Kidney epithelial cell (primary cell): ENCODE data around the gene KCNE4. TPM values are rescaled to one million over a fixed set of nuclear protein-coding genes. Genes with fewer than 3 reads are reported as not detected.

ENCODE experiments used
- DNase-seq: peaks from one replicate; pipeline ENCODE4 v3.0.0-alpha.2; 2010; ENCODE audit warnings: low read depth
- H3K27me3 ChIP-seq: 2 replicates; pipeline ENCODE4 v1.6.0; 2011; ENCODE audit warnings: low read length; ENCODE audit not compliant: control insufficient read depth, insufficient read depth
- H3K36me3 ChIP-seq: 2 replicates; pipeline ENCODE4 v1.5.1; 2011; ENCODE audit warnings: low read length; ENCODE audit not compliant: control insufficient read depth, insufficient read depth
- H3K4me3 ChIP-seq: 2 replicates; pipeline ENCODE4 v1.5.1; 2011; ENCODE audit warnings: low read depth, mild to moderate bottlenecking, control low read depth, low read length
- CTCF ChIP-seq: IDR thresholded peaks from 2 replicates; pipeline ENCODE4 v1.5.1; 2011; ENCODE audit warnings: mild to moderate bottlenecking, moderate library complexity, low read length, control low read depth, inconsistent platforms; ENCODE audit not compliant: insufficient read depth, poor library complexity, severe bottlenecking
- total RNA-seq: library from RNA; depleted of rRNA; stranded (reverse); fragments of >200 nt; gene quantifications from 2 replicates; pipeline ENCODE4 v1.2.3, GENCODE V29; 2015

KCNE4 gene
- total RNA-seq, 1 donor from 2014 or later = 0.25 TPM

- Histone ChIP-seq H3K27me3 (no peaks in the 10 kb centered on the region), H3K36me3 (no peaks in the 10 kb centered on the region), H3K4me3 (no peak overlapping the region)
- no peak for DNase-seq
- TF ChIP-seq CTCF = no peak
Observed at GRCh38 chr2:223010641-223011040, 41.3 kb upstream of the KCNE4 start.

DNA sequence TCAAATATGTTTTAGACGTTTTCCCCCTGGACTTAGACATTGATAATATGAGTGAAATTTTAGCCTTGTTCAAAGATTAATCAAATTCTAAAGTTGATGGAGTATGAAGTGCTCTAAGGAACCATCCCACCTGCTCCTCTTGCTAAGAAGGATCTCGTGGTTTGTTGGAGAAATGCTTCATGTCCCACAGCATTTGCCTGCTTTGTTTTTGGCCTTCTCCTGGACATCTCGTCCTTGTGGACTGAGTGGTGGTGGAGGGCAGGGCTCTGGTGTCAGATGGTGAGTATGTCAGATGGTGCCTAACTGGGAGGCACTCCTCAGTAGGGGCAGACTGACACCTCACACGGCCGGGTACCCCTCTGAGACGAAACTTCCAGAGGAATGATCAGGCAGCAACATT is 39.7 kb upstream of the KCNE4 start:
- no peaks in the 10 kb centered on the region for H3K36me3 ChIP-seq
- no peak for DNase-seq
- H3K4me3 ChIP-seq = no peak overlapping the region
- TF ChIP-seq CTCF = no peak
- no peaks in the 10 kb centered on the region for H3K27me3 ChIP-seq

GRCh38 chr2:223019390-223019930 is 32.5 kb upstream of the KCNE4 start:
- no peak overlapping the region for H3K4me3 ChIP-seq

DNA sequence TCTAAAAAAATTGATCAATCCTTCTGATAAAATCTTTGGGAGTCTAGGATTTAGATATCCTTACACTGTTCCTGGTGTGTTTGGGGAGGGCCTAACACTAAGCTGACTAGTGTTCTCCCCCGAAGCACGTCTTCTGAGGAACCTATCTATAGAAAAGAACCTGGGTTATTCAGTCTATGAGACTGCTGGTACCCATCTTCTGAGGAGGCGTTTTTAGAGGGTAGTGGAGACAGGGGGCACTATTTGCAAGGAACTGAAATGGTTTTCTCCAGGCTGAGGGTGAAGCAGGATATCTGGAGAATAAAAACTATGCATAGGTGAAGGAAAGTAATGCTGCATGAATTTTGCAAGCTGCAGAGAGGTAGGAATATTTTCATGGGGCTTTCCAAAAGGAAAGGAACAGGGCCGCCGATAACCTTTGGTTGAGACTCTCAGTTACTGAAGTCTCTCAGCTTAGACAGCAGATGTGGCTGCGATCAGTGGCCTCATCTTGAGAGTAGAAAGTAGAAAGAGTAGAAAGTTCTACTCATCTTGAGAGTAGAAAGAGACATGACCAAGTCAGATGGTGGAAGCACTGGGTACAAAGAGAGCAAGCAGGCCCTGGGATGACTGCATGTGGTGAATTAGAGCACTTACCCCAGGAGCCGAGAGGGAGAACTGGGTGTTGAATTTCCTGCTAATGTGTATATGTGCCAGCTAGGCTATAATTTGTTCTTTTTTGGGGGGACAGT is 31.8 kb upstream of the KCNE4 start:
- no peak overlapping the region for H3K4me3 ChIP-seq
- H3K27me3 ChIP-seq = no peaks in the 10 kb centered on the region
- no peaks in the 10 kb centered on the region for H3K36me3 ChIP-seq
- DNase-seq = no peak
- no peak for TF ChIP-seq CTCF

More at GRCh38 chr2:223019390-223019930, 32.5 kb upstream of the KCNE4 start:
- no peak for DNase-seq
- H3K27me3 ChIP-seq = no peaks in the 10 kb centered on the region
- TF ChIP-seq CTCF = no peak
- no peaks in the 10 kb centered on the region for H3K36me3 ChIP-seq

DNA sequence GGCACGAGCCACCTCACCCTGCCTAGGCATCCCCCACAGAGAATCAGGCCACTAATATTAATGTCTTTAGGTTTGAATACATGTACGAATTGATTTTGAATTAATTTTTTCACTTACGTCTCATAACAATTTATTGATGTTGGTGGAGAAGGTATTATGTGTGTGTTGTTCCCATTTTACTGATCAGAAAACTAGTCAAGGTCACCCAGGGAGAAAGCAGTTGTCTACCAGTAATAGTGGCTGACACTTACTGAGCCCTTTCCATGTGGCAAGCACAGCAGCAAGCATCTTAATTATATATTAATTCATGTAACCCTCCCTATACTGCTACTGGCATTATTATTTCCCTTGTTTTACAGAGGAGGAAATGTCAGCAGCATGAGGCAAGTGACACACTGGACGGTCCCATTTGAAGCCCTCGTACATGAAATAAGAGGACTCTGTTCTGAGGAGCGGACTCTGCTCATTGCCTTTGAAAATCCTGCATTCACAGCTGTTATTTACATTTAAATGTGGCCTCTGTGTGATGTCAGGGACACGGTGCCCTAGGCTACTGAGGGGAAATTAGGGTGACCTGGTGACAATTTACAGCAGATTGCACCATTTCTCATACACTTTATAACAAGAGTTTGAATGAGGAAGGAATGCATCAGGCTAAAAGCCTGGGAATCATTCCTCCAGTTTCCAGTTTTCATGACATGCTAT is 30.9 kb upstream of the KCNE4 start:
- TF ChIP-seq CTCF = no peak
- no peak for DNase-seq
- Histone ChIP-seq H3K4me3 (no peak overlapping the region), H3K27me3 (no peaks in the 10 kb centered on the region), H3K36me3 (no peaks in the 10 kb centered on the region)
